Measurements from ENCODE around the gene NELL1.

Gene NELL1

DNA sequence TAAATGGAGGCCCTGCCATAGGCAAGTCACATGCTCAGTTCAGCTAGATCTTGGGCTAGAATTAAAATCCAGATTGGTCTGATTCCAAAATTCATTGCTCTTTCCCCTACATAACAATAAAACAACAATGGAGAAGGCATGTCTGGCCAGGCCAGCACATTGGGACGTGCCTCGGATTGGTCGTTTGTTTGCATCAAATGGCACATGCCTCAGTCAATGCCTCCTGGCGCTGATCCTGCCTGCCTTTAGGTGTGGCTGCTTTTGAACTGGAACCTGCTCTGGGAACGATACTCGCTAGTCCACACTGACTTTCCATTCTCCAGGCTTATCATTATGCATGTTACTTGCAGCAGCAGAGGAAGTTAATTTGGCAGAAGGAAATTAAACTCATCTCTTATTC lies 322.1 kb downstream of the NELL1 start:
- no peak for DNase-seq

- no peak for DNase-seq
Observed at GRCh38 chr11:21007297-21007696, 337.9 kb downstream of the NELL1 start.

- no peak for DNase-seq
Observed at GRCh38 chr11:21018248-21018647, 348.9 kb downstream of the NELL1 start.

- no peak for DNase-seq
Observed at GRCh38 chr11:21026685-21027084, 357.3 kb downstream of the NELL1 start.

DNA sequence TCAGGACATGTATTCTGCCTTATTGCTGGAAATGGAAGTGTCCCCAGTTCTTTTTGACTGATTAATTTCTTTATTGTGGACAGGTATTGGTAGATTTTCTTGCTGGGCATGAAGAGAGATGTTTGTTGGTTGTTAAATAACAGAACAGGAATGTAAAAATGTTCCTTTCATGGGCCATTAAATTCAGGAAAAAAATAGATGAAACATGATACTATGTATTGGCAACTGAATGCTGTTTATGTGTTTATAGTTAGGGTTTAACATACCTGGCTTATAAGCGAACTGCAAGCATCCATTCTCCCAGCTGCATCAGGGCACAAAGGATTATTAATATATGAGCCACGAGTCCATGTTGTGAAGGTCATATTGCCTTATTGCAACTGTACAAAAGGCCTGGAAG lies 368.5 kb downstream of the NELL1 start:
- no peak for DNase-seq

DNA sequence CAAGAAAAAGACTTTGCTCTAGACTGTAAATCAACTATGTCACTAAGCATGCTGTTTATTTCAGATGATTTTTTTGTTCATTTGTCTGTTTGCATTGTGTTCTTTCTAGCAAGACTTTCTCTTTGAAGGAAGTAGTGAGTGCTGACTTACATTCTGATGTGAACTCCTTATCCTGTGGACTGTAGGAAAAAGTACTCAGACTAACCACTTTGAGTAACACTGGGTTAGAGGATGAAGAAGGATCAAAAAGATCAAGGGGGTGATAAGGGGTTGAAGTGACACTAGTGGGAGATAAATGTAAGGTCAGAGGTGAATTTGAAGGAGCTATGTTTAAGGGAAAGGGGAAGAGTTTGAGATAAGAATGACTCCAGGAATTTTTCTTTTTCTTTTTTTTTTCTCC lies 369.4 kb downstream of the NELL1 start:
- no peak for DNase-seq

DNA sequence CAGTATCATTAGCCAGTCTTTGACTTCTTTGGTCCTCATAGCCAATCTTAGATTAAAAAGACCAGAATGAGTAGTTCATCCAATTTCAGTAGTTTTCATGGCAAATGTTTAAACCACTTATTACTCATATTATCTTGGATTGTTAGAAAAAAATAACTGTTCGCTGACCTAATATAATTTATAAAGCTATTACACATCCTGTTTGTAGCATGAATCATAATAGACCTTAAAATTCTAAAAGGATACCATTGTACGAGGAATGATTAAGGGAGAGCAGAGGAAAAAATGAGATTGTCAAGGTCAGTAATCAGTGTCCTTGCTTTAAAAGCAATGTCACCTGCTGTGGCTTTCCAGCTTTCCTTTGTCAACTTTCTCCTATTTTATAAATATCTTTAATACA lies 371.2 kb downstream of the NELL1 start:
- DNase-seq, result no peak

- DNase-seq, result no peak
Observed at GRCh38 chr11:21048626-21049025, 379.2 kb downstream of the NELL1 start.

GRCh38 chr11:21053466-21053865 lies 384.1 kb downstream of the NELL1 start:
- no peak for DNase-seq

- no peak for DNase-seq
Observed at GRCh38 chr11:21056644-21057043, 387.3 kb downstream of the NELL1 start.

GRCh38 chr11:21059879-21060278 lies 390.5 kb downstream of the NELL1 start:
- DNase-seq, result no peak

DNA sequence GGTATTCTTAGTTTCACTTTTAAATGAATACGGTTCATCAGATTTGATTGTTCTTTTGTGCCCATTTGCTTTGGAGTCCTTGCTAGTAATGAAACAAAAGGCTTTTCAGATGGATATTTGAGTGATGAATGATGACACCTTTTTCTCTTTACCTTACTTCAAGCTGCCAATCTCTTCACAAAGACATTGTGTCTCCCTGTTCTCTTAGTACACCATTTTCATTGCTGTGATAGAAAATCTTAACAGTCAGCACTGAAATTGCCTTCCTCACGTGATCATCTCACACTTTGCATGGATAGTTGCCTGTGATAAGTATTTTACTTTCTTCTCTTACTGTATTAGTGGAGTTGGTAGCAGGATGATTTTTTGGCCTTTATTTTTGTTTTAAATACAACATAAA lies 396.6 kb downstream of the NELL1 start:
- DNase-seq, result no peak

DNA sequence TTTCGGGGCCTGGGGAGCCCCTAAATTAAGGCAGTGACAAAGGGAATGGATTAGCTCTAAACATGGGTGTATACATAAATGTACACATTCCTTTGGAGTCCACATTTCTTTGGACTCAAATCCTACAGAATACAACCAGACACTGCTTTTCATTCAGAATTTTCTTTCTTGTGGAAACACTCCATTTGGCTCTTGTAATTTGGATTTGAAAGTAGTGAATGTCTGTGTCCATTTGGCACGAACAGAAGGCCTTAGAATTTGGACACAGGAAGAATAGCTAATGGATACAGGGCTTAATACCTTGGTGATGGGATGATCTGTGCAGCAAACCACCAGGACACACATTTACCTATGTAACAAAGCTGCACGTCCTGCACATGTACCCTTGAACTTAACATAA lies 399.5 kb downstream of the NELL1 start:
- no peak for DNase-seq

DNA sequence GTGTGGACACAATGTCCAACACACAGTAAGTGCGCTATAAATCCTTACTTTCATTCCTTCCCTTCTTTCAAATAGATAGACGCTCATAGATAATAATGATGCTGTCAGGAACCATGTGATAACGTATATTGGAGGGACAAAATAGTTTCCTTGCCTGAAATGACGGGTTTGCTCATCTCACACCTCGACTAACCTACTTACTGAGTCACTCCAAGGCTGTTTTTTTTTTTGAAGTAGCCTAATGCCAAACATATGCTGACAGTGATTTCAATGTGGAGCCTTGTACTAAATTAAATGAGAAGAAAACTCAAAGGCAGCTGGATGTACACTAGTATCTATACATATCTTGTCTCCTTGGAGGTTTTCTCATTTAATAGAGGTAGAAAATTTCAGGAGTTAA lies 400.5 kb downstream of the NELL1 start:
- no peak for DNase-seq

DNA sequence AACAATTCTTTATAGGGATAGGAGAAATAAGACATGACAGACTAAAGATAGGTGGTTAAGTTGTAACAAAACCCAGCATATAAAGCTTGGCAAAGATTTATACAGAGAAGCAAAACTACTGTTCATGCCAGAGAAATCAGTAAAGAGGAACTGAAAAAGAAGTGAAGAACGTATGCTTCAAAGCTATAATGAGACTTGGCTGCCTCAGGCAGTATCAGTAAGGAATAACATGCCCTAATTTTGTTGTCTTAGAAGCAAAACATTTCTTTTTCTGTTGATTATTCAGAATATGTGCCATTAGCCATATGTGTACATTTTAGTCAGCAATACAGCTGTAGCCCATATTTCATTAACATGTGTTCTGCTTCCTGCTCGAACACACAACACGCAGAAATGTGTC lies 403.2 kb downstream of the NELL1 start:
- no peak for DNase-seq

- DNase-seq, result no peak
Observed at GRCh38 chr11:21082853-21083252, 413.5 kb downstream of the NELL1 start.

- no peak for DNase-seq
Observed at GRCh38 chr11:21088930-21089329, 419.5 kb downstream of the NELL1 start.

GRCh38 chr11:21104641-21105040 lies 435.3 kb downstream of the NELL1 start:
- DNase-seq, result no peak

DNA sequence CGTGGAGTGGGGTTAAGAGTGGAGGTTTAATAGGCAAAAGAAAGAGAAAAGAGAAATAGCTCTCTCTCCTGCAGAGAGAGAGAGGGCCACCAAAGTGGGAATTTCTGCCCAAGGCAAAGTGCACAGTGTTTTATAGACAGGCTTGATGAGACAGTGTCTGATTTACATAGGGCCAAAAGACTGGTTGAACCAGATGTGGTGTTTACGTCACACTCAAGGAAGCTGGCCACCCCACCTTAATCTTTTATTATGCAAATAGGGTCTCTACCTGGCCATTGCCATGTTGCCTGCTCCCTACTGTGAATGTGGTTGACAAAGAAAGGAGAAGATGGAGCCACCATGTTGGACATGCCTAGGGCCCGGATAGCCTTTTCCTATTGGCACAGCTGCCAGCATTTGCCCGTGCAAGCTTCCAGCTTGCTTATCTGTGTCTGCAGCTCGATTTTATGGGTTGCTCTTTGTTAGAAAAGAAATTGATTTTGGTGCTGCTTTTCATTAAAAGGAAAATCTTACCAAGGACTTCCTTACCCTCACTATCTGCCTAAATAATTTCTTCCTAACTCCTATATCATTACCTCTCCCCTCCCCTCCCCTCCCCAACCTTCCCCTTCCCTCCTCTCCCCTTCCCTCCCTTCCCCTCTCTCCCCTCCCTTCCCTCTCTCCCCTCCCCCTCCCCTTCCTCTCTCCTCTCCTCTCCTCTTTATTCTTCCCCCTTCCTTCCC lies 436.0 kb downstream of the NELL1 start:
- no peak for DNase-seq

GRCh38 chr11:21109341-21109740 lies 440.0 kb downstream of the NELL1 start:
- DNase-seq, result no peak

- no peak for DNase-seq
Observed at GRCh38 chr11:21110415-21110814, 441.0 kb downstream of the NELL1 start.

DNA sequence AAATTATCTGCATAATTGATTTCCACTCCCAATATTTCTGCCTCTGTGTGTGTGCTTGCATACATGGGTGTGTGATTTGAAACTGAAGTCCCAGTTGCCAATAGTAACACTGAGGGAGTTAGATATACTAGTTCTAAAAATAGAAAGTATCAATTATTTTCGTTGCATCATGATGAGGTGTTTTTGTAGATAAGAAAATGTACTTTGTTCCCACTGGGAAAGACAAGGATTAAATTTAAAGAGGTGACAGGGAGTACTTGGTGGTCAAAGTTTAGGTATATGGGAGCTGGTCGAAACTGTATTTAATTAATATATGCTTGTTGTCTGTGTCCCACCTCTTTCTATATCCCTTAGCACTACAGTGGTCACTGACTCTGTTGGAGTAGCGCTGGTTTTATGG lies 444.5 kb downstream of the NELL1 start:
- no peak for DNase-seq

DNA sequence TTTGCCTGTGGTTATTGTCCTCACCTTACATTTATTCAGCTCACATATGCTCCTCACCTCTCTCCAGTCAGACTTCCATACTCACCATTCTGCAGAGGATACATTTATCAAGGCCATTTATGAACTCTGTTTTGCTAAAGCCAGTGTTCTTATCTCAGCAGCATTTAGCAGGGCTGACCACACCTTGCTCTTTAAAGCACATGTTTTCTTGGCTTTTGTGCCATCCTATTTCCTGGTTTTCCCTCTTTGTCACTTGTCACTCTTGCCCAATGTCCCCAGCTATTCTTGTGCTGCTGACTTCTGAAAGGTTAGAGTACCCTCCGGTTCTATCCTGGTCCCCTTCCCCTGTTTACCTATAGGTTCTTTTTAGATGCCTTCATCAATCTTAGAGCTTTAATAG lies 446.6 kb downstream of the NELL1 start:
- DNase-seq, result no peak

- no peak for DNase-seq
Observed at GRCh38 chr11:21119411-21119810, 450.0 kb downstream of the NELL1 start.

GRCh38 chr11:21121991-21122390 lies 452.6 kb downstream of the NELL1 start:
- DNase-seq, result no peak

- no peak for DNase-seq
Observed at GRCh38 chr11:21122523-21122922, 453.1 kb downstream of the NELL1 start.
